ENCODE data around the gene MDP1. TPM values are rescaled to one million over a fixed set of nuclear protein-coding genes. Genes with fewer than 3 reads are reported as not detected.

Gene MDP1
- total and polyA plus RNA-seq, 10 of the 15 experiments (the other 5 are each of a cell fraction or from before 2014, with no cell fraction given), result 10.4 to 45.8 (median 23.5) TPM

DNA sequence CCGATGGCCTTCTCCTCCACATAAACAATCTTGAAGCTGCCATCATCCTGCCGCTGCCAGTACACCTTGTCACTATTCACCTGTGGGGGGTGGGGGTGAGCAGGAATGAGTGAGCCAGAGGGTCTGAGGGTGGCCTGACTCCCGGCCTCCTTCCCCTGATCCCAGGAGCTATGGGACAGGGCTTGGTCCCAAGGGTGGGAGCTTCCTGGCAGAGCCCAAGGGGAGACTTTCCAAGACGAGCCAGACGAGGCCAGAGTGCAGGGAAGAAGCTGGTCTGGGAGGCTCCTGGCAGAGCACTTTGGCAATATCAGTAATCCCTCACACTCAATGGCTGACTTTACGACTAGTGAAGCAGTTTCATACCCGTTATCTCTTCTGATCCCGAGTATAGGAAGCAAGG is 39.6 kb upstream of the MDP1 start:
- SMC1A ChIA-PET (ENCODE audit: uncharacterized antibody, unreplicated experiment), result no interaction called here
- RAD21 ChIA-PET (ENCODE audit: unreplicated experiment), result no interaction called here
- Histone ChIP-seq H2AFZ (ENCODE audit: control insufficient read depth, low read depth, low read length) (no peak overlapping the region), H3K27me3 (replicated peaks in 1 of 2; ENCODE audit: control insufficient read depth in 2 of 2, insufficient read depth in 2 of 2, low read length in 1 of 2) (no peaks in the 10 kb centered on the region), H3K4me2 (ENCODE audit: control insufficient read depth, insufficient read depth) (no peak overlapping the region), H4K20me1 (ENCODE audit: control insufficient read depth, insufficient read depth) (no peaks in the 10 kb centered on the region), H3K36me3 (ENCODE audit: control insufficient read depth in 2 of 2, insufficient read depth in 2 of 2, low read length in 1 of 2) (peaks cover 0 to 3% of the 10 kb centered on the region in 2 experiments; a peak in 2 of 4 replicates), H3K4me1 (ENCODE audit: control insufficient read depth, insufficient read depth, low read length) (peaks cover 7% of the 10 kb centered on the region), H3K79me2 (ENCODE audit: control insufficient read depth, insufficient read depth, low read length) (no peaks in the 10 kb centered on the region), H3K27ac (ENCODE audit: control insufficient read depth, insufficient read depth) (no peak overlapping the region), H3K9me3 (replicated peaks; ENCODE audit: control insufficient read depth, insufficient read depth, low read length) (no peaks in the 10 kb centered on the region), H3K4me3 (no peak overlapping the region), H3K9ac (ENCODE audit: control insufficient read depth, insufficient read depth, low read length) (no peak overlapping the region)
- no peak for DNase-seq (ENCODE audit: low read depth, low spot score)
- FAIRE-seq, result no peak
- in situ Hi-C loops (cut with MboI), result no loop called here
- POLR2A ChIA-PET, result no interaction called here
- BruUV-seq (replicated peaks), result no TSS peak
- no peak for ATAC-seq
- intact Hi-C loops (cut with micrococcal nuclease; ENCODE audit: unreplicated experiment), result no loop called here
- CTCF ChIA-PET, result interaction anchor here (1.8 kb wide), 1 partner anchor 15 kb away, joined by 8 read pairs; no protein-coding TSS in a partner anchor
- 85% methylated on average over 8 of the region's 8 CpGs for WGBS (ENCODE audit: insufficient coverage, insufficient replicate concordance, low lambda C conversion rate, missing lambda C conversion rate)
- no peak for TF ChIP-seq NR2C2 (IDR thresholded peaks at IDR 0.05; ENCODE audit: borderline replicate concordance, control insufficient read depth, insufficient read length, low read depth)
- TF ChIP-seq, protein P1, sequence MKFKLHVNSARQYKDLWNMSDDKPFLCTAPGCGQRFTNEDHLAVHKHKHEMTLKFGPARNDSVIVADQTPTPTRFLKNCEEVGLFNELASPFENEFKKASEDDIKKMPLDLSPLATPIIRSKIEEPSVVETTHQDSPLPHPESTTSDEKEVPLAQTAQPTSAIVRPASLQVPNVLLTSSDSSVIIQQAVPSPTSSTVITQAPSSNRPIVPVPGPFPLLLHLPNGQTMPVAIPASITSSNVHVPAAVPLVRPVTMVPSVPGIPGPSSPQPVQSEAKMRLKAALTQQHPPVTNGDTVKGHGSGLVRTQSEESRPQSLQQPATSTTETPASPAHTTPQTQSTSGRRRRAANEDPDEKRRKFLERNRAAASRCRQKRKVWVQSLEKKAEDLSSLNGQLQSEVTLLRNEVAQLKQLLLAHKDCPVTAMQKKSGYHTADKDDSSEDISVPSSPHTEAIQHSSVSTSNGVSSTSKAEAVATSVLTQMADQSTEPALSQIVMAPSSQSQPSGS (IDR thresholded peaks at IDR 0.05; ENCODE audit: low read length), result no peak
- TF ChIP-seq ZBED1 (IDR thresholded peaks at IDR 0.05; ENCODE audit: borderline replicate concordance), result no peak
- TF ChIP-seq, protein P2, sequence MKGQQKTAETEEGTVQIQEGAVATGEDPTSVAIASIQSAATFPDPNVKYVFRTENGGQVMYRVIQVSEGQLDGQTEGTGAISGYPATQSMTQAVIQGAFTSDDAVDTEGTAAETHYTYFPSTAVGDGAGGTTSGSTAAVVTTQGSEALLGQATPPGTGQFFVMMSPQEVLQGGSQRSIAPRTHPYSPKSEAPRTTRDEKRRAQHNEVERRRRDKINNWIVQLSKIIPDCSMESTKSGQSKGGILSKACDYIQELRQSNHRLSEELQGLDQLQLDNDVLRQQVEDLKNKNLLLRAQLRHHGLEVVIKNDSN (IDR thresholded peaks at IDR 0.05; ENCODE audit: borderline replicate concordance, extremely low read length, insufficient read depth, low read depth, low read length), result no peak
- TF ChIP-seq, protein P3, sequence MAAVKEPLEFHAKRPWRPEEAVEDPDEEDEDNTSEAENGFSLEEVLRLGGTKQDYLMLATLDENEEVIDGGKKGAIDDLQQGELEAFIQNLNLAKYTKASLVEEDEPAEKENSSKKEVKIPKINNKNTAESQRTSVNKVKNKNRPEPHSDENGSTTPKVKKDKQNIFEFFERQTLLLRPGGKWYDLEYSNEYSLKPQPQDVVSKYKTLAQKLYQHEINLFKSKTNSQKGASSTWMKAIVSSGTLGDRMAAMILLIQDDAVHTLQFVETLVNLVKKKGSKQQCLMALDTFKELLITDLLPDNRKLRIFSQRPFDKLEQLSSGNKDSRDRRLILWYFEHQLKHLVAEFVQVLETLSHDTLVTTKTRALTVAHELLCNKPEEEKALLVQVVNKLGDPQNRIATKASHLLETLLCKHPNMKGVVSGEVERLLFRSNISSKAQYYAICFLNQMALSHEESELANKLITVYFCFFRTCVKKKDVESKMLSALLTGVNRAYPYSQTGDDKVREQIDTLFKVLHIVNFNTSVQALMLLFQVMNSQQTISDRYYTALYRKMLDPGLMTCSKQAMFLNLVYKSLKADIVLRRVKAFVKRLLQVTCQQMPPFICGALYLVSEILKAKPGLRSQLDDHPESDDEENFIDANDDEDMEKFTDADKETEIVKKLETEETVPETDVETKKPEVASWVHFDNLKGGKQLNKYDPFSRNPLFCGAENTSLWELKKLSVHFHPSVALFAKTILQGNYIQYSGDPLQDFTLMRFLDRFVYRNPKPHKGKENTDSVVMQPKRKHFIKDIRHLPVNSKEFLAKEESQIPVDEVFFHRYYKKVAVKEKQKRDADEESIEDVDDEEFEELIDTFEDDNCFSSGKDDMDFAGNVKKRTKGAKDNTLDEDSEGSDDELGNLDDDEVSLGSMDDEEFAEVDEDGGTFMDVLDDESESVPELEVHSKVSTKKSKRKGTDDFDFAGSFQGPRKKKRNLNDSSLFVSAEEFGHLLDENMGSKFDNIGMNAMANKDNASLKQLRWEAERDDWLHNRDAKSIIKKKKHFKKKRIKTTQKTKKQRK (IDR thresholded peaks at IDR 0.05; ENCODE audit: low read depth, low read length), result no peak
- no peak for TF ChIP-seq BRCA1 (IDR thresholded peaks at IDR 0.05; ENCODE audit: low read depth, low read length)
- TF ChIP-seq BACH1 (IDR thresholded peaks at IDR 0.05; ENCODE audit: borderline replicate concordance), result no peak
- TF ChIP-seq NKRF (conservative IDR thresholded peaks at IDR 0.05), result no peak
- TF ChIP-seq SMAD5 (IDR thresholded peaks at IDR 0.05; ENCODE audit: low read depth), result no peak
- TF ChIP-seq BCL11A (IDR thresholded peaks at IDR 0.05; ENCODE audit: low read depth, low read length), result no peak
- no peak for TF ChIP-seq HCFC1 (IDR thresholded peaks at IDR 0.05; ENCODE audit: low read length)
- TF ChIP-seq RFX5 (IDR thresholded peaks at IDR 0.05; ENCODE audit: low read depth, low read length), result no peak
- TF ChIP-seq, protein P4, sequence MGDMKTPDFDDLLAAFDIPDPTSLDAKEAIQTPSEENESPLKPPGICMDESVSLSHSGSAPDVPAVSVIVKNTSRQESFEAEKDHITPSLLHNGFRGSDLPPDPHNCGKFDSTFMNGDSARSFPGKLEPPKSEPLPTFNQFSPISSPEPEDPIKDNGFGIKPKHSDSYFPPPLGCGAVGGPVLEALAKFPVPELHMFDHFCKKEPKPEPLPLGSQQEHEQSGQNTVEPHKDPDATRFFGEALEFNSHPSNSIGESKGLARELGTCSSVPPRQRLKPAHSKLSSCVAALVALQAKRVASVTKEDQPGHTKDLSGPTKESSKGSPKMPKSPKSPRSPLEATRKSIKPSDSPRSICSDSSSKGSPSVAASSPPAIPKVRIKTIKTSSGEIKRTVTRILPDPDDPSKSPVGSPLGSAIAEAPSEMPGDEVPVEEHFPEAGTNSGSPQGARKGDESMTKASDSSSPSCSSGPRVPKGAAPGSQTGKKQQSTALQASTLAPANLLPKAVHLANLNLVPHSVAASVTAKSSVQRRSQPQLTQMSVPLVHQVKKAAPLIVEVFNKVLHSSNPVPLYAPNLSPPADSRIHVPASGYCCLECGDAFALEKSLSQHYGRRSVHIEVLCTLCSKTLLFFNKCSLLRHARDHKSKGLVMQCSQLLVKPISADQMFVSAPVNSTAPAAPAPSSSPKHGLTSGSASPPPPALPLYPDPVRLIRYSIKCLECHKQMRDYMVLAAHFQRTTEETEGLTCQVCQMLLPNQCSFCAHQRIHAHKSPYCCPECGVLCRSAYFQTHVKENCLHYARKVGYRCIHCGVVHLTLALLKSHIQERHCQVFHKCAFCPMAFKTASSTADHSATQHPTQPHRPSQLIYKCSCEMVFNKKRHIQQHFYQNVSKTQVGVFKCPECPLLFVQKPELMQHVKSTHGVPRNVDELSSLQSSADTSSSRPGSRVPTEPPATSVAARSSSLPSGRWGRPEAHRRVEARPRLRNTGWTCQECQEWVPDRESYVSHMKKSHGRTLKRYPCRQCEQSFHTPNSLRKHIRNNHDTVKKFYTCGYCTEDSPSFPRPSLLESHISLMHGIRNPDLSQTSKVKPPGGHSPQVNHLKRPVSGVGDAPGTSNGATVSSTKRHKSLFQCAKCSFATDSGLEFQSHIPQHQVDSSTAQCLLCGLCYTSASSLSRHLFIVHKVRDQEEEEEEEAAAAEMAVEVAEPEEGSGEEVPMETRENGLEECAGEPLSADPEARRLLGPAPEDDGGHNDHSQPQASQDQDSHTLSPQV (IDR thresholded peaks at IDR 0.05), result no peak

All from GM12878 (cell line).